Measurements from ENCODE around the gene LINGO4.

The LINGO4 gene

GRCh38 chr1:151814426-151814825, 9.2 kb upstream of the LINGO4 start:
- no peak overlapping the region for H3K9ac ChIP-seq (ENCODE audit: low read depth, low read length)
- H3K9me3 ChIP-seq (ENCODE audit: control insufficient read depth, insufficient read depth, low read length): no peaks in the 10 kb centered on the region
- no peaks in the 10 kb centered on the region for H3K36me3 ChIP-seq (ENCODE audit: insufficient read depth, low read length)
- H3K4me1 ChIP-seq (ENCODE audit: insufficient read depth, low read length): peaks cover 14% of the 10 kb centered on the region

- no peaks in the 10 kb centered on the region for H3K9me3 ChIP-seq (ENCODE audit: control insufficient read depth, insufficient read depth, low read length)
- peaks cover 16% of the 10 kb centered on the region for H3K4me1 ChIP-seq (ENCODE audit: insufficient read depth, low read length)
- no peak overlapping the region for H3K9ac ChIP-seq (ENCODE audit: low read depth, low read length)
- H3K36me3 ChIP-seq (ENCODE audit: insufficient read depth, low read length): no peaks in the 10 kb centered on the region
Measured at GRCh38 chr1:151813271-151813977, 8.2 kb upstream of the LINGO4 start.

GRCh38 chr1:151811181-151811580, 6.0 kb upstream of the LINGO4 start:
- Histone ChIP-seq H3K4me1 (ENCODE audit: insufficient read depth, low read length) (peaks cover 20% of the 10 kb centered on the region), H3K9me3 (ENCODE audit: control insufficient read depth, insufficient read depth, low read length) (no peaks in the 10 kb centered on the region), H3K9ac (ENCODE audit: low read depth, low read length) (no peak overlapping the region), H3K36me3 (ENCODE audit: insufficient read depth, low read length) (no peaks in the 10 kb centered on the region)

GRCh38 chr1:151809985-151810556, 4.9 kb upstream of the LINGO4 start:
- no peaks in the 10 kb centered on the region for H3K9me3 ChIP-seq (ENCODE audit: control insufficient read depth, insufficient read depth, low read length)
- H3K36me3 ChIP-seq (ENCODE audit: insufficient read depth, low read length): no peaks in the 10 kb centered on the region
- H3K9ac ChIP-seq (ENCODE audit: low read depth, low read length): no peak overlapping the region
- peaks cover 20% of the 10 kb centered on the region for H3K4me1 ChIP-seq (ENCODE audit: insufficient read depth, low read length)

GRCh38 chr1:151809290-151809984, 4.2 kb upstream of the LINGO4 start:
- no peak overlapping the region for H3K9ac ChIP-seq (ENCODE audit: low read depth, low read length)
- H3K36me3 ChIP-seq (ENCODE audit: insufficient read depth, low read length): no peaks in the 10 kb centered on the region
- H3K9me3 ChIP-seq (ENCODE audit: control insufficient read depth, insufficient read depth, low read length): no peaks in the 10 kb centered on the region
- peaks cover 20% of the 10 kb centered on the region for H3K4me1 ChIP-seq (ENCODE audit: insufficient read depth, low read length)

GRCh38 chr1:151807766-151808165, 2.5 kb upstream of the LINGO4 start:
- H3K4me1 ChIP-seq (ENCODE audit: insufficient read depth, low read length): peaks cover 20% of the 10 kb centered on the region

GRCh38 chr1:151807131-151807530, 1.9 kb upstream of the LINGO4 start:
- peaks cover 20% of the 10 kb centered on the region for H3K4me1 ChIP-seq (ENCODE audit: insufficient read depth, low read length)
- H3K9ac ChIP-seq (ENCODE audit: low read depth, low read length): no peak overlapping the region
- no peaks in the 10 kb centered on the region for H3K36me3 ChIP-seq (ENCODE audit: insufficient read depth, low read length)
- H3K9me3 ChIP-seq (ENCODE audit: control insufficient read depth, insufficient read depth, low read length): no peaks in the 10 kb centered on the region

More at GRCh38 chr1:151807766-151808165, 2.5 kb upstream of the LINGO4 start:
- no peaks in the 10 kb centered on the region for H3K36me3 ChIP-seq (ENCODE audit: insufficient read depth, low read length)
- no peaks in the 10 kb centered on the region for H3K9me3 ChIP-seq (ENCODE audit: control insufficient read depth, insufficient read depth, low read length)
- H3K9ac ChIP-seq (ENCODE audit: low read depth, low read length): no peak overlapping the region

GRCh38 chr1:151806170-151806569, 951 bp upstream of the LINGO4 start:
- peaks cover 20% of the 10 kb centered on the region for H3K4me1 ChIP-seq (ENCODE audit: insufficient read depth, low read length)
- H3K9ac ChIP-seq (ENCODE audit: low read depth, low read length): no peak overlapping the region

GRCh38 chr1:151803915-151804314, 1.3 kb downstream of the LINGO4 start:
- no peaks in the 10 kb centered on the region for H3K9me3 ChIP-seq (ENCODE audit: control insufficient read depth, insufficient read depth, low read length)
- H3K36me3 ChIP-seq (ENCODE audit: insufficient read depth, low read length): no peaks in the 10 kb centered on the region
- H3K9ac ChIP-seq (ENCODE audit: low read depth, low read length): no peak overlapping the region
- peaks cover 10% of the 10 kb centered on the region for H3K4me1 ChIP-seq (ENCODE audit: insufficient read depth, low read length)

More at GRCh38 chr1:151806170-151806569, 951 bp upstream of the LINGO4 start:
- no peaks in the 10 kb centered on the region for H3K9me3 ChIP-seq (ENCODE audit: control insufficient read depth, insufficient read depth, low read length)
- no peaks in the 10 kb centered on the region for H3K36me3 ChIP-seq (ENCODE audit: insufficient read depth, low read length)

- H3K36me3 ChIP-seq (ENCODE audit: insufficient read depth, low read length): no peaks in the 10 kb centered on the region
- no peaks in the 10 kb centered on the region for H3K9me3 ChIP-seq (ENCODE audit: control insufficient read depth, insufficient read depth, low read length)
- no peak overlapping the region for H3K9ac ChIP-seq (ENCODE audit: low read depth, low read length)
- peaks cover 13% of the 10 kb centered on the region for H3K4me1 ChIP-seq (ENCODE audit: insufficient read depth, low read length)
Measured at GRCh38 chr1:151803164-151803563, 2.1 kb downstream of the LINGO4 start.

GRCh38 chr1:151802372-151802771, 2.8 kb downstream of the LINGO4 start:
- no peak overlapping the region for H3K9ac ChIP-seq (ENCODE audit: low read depth, low read length)
- peaks cover 9% of the 10 kb centered on the region for H3K4me1 ChIP-seq (ENCODE audit: insufficient read depth, low read length)
- H3K36me3 ChIP-seq (ENCODE audit: insufficient read depth, low read length): no peaks in the 10 kb centered on the region
- H3K9me3 ChIP-seq (ENCODE audit: control insufficient read depth, insufficient read depth, low read length): no peaks in the 10 kb centered on the region

GRCh38 chr1:151801846-151802245, 3.4 kb downstream of the LINGO4 start:
- H3K4me1 ChIP-seq (ENCODE audit: insufficient read depth, low read length): peaks cover 9% of the 10 kb centered on the region
- H3K9ac ChIP-seq (ENCODE audit: low read depth, low read length): no peak overlapping the region
- H3K9me3 ChIP-seq (ENCODE audit: control insufficient read depth, insufficient read depth, low read length): no peaks in the 10 kb centered on the region
- H3K36me3 ChIP-seq (ENCODE audit: insufficient read depth, low read length): no peaks in the 10 kb centered on the region

GRCh38 chr1:151801310-151801820, 3.9 kb downstream of the LINGO4 start:
- Histone ChIP-seq H3K4me1 (ENCODE audit: insufficient read depth, low read length) (peaks cover 9% of the 10 kb centered on the region), H3K9ac (ENCODE audit: low read depth, low read length) (no peak overlapping the region), H3K9me3 (ENCODE audit: control insufficient read depth, insufficient read depth, low read length) (no peaks in the 10 kb centered on the region), H3K36me3 (ENCODE audit: insufficient read depth, low read length) (no peaks in the 10 kb centered on the region)

GRCh38 chr1:151800830-151801229, 4.4 kb downstream of the LINGO4 start:
- Histone ChIP-seq H3K9me3 (ENCODE audit: control insufficient read depth, insufficient read depth, low read length) (no peaks in the 10 kb centered on the region), H3K36me3 (ENCODE audit: insufficient read depth, low read length) (no peaks in the 10 kb centered on the region), H3K9ac (ENCODE audit: low read depth, low read length) (no peak overlapping the region), H3K4me1 (ENCODE audit: insufficient read depth, low read length) (peaks cover 9% of the 10 kb centered on the region)

Measured in ES-I3 (cell line).